Activated CD8-positive, alpha-beta memory T cell treated with anti-CD3 and anti-CD28 coated beads for 36 hours (primary cell): ENCODE results near the gene OTOP3. TPM values are rescaled to one million over a fixed set of nuclear protein-coding genes. Genes with fewer than 3 reads are reported as not detected.
"Not testable (repeated sequence)": the region's sequence is repeated elsewhere in the genome, so short reads cannot be mapped to it uniquely, and the experiment has no call there.

ENCODE experiments used
- CTCF ChIA-PET: fragments of 350-600 bp; sonication (Branson Sonifier 250); formaldehyde crosslinking; loops from one replicate; lab custom pipeline; 2021; ENCODE audit warnings: antibody characterized with exemption; lab: Charles Lee
- POLR2A ChIA-PET: fragments of 350-600 bp; sonication (Branson Sonifier 250); formaldehyde crosslinking; loops from one replicate; lab custom pipeline; 2021; ENCODE audit warnings: antibody characterized with exemption; lab: Charles Lee
- total RNA-seq, 2 experiments: library from RNA; stranded (reverse); gene quantifications; one replicate each; pipeline ENCODE4 v1.2.3, GENCODE V29; 2021

Gene OTOP3
- total RNA-seq, 2 experiments from 2014 or later: not detected

GRCh38 chr17:74911423-74911822, 24.3 kb upstream of the OTOP3 start:
- POLR2A ChIA-PET, CTCF ChIA-PET: not testable (repeated sequence)

DNA sequence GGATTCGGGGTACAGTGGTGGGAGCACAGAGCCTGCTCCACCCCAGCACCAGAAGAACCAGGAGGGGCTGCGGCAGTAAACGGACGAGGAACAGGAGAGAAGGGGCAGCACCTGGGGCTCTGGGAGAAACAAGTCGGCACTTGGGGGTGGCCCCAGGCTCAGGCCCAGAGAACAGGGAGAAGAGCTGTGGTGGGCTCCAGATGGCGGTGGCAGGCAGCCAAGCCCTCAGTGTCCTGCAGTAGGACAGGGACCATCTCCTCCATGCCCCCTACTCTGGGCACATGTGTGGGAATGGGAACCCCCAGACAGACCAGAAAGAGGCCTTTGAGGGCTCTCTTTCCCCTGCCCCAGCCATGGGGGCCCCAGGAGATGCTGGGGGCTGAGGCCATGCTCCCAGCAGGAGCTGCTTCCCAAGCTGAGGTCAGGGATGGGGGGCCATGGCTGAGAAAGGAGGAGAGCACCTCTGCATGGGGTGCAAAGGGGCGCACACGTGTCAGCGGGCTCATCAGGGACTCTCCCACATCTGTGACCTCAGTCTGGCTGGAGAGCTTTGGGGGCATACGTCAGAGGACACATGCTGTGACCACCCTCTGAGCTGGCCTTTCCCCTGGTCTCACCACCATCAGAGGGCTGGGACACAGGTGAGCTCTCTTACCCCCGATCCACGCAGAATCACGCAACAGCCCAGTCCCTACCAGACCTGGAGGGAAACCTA, 19.4 kb upstream of the OTOP3 start:
- CTCF ChIA-PET: interaction anchor here (1.2 kb wide), 1 partner anchor 18 kb away, joined by 3 read pairs; no protein-coding TSS in a partner anchor
- POLR2A ChIA-PET: no interaction called here

DNA sequence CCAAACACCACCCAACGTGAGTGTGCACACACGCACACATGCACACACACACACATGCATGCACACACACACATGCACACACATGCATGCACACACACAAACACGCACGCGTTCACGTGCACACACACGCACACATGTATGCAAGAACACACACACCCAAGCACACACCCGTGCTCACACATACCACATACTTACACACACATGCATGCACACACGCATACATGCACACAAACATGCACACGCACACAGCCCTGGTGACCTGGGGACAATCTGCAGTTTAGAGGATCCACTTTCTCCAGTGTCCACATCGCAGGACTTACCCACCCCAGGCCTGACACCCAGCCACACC, 18.9 kb upstream of the OTOP3 start:
- POLR2A ChIA-PET: no interaction called here
- CTCF ChIA-PET: interaction anchor here (1.2 kb wide), 1 partner anchor 17 kb away, joined by 3 read pairs; no protein-coding TSS in a partner anchor

- ChIA-PET CTCF (interaction anchor here (1.2 kb wide), 1 partner anchor 17 kb away, joined by 3 read pairs; no protein-coding TSS in a partner anchor), POLR2A (no interaction called here)
Measured at GRCh38 chr17:74917430-74917829, 18.3 kb upstream of the OTOP3 start.

DNA sequence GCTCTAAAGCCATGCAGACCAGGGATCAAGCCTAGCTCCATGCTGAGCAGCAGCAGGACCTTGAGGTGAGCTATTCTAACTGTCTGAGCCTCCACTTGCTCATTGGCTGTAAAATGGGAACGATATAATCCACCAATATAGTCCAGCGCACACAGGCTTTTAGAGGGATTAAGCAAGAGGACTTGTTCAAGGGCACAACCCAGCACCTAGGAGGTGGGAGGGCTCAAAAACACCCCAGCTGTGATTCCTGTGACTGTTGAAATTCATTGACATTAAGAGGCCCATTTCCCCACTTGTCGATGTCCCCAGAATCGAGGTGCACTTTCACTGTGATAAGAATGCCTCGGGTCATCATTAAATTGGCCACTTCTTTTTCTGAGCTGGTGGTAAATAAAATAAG, 16.8 kb upstream of the OTOP3 start:
- CTCF ChIA-PET: interaction anchor here (0.7 to 2.3 kb wide), 2 partner anchors 39 to 47 kb away, joined by 3 to 8 read pairs; no protein-coding TSS in a partner anchor
- POLR2A ChIA-PET: no interaction called here

- CTCF ChIA-PET: interaction anchor here (2.3 kb wide), 1 partner anchor 38 kb away, joined by 8 read pairs; no protein-coding TSS in a partner anchor
- POLR2A ChIA-PET: no interaction called here
Measured at GRCh38 chr17:74919440-74920305, 16.0 kb upstream of the OTOP3 start.

DNA sequence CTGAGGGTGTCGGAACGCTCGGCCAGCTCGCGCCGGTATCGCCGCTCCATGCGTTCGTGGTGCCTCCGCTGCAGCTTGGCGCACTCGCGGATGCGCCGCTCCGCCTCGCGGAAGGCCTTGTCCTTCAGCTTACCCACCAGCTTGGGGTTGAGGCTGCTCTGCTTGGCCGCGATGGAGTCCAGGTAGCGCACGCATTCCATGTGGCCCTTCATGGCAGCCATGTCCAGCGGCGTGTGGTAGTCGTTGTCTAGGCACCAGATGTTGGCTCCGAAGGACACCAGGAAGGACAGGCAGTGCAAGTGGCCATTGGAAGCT, 15.4 kb upstream of the OTOP3 start:
- ChIA-PET CTCF (interaction anchor here (0.5 to 2.3 kb wide), 2 partner anchors 37 to 981 kb away, joined by 4 to 8 read pairs; no protein-coding TSS in a partner anchor), POLR2A (no interaction called here)

DNA sequence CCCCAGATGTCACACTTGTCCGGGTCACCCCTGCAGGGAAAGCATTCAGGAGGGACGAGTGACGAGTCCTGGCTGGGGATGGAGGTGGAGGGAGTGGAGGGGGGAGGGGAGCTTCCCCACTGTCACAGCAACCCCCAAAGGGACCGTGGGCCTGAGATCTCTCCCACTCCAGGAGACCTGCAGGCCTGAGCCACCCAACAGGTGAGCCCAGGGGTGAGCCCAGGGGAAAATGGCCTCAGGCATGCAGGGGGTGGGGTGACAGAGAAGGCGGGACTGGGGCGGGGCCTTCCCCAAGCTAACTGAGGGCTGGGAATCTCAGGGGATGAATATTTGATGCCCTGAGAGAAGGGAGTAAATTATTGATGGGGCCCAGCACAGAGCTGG, 15.1 kb upstream of the OTOP3 start:
- CTCF ChIA-PET: interaction anchor here (0.5 to 5.5 kb wide), 3 partner anchors 37 to 980 kb away, joined by 4 to 49 read pairs (median 8); no protein-coding TSS in a partner anchor
- POLR2A ChIA-PET: no interaction called here

- POLR2A ChIA-PET: no interaction called here
- CTCF ChIA-PET: interaction anchor here (0.5 to 5.5 kb wide), 2 partner anchors 37 to 980 kb away, joined by 4 to 49 read pairs; no protein-coding TSS in a partner anchor
Measured at GRCh38 chr17:74921026-74921681, 14.5 kb upstream of the OTOP3 start.

GRCh38 chr17:74921769-74922168, 13.9 kb upstream of the OTOP3 start:
- CTCF ChIA-PET: interaction anchor here (5.5 kb wide), 1 partner anchor 36 kb away, joined by 49 read pairs; no protein-coding TSS in a partner anchor
- POLR2A ChIA-PET: no interaction called here

DNA sequence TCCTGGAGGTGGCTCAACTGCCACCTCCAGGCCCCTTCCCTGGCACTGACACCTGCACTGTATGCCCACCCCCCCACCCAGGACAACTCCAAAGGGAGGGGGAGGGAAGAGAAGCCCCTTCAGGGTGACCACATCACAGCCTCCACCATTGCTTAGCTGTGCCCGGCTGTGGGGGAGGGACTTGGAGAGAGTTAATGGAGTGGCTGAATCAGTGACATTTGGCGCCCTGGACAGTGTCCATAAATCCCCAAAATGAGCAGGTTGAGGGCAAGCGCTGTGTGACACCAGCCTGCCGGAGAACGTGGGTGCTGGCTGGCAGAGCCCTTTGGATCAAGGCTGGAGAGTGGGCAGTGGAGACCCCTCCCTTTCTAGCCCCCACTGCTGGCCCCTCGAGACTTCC, 13.5 kb upstream of the OTOP3 start:
- POLR2A ChIA-PET: no interaction called here
- CTCF ChIA-PET: interaction anchor here (0.6 to 5.5 kb wide), 3 partner anchors 15 to 39 kb away, joined by 3 to 49 read pairs (median 10); no protein-coding TSS in a partner anchor

DNA sequence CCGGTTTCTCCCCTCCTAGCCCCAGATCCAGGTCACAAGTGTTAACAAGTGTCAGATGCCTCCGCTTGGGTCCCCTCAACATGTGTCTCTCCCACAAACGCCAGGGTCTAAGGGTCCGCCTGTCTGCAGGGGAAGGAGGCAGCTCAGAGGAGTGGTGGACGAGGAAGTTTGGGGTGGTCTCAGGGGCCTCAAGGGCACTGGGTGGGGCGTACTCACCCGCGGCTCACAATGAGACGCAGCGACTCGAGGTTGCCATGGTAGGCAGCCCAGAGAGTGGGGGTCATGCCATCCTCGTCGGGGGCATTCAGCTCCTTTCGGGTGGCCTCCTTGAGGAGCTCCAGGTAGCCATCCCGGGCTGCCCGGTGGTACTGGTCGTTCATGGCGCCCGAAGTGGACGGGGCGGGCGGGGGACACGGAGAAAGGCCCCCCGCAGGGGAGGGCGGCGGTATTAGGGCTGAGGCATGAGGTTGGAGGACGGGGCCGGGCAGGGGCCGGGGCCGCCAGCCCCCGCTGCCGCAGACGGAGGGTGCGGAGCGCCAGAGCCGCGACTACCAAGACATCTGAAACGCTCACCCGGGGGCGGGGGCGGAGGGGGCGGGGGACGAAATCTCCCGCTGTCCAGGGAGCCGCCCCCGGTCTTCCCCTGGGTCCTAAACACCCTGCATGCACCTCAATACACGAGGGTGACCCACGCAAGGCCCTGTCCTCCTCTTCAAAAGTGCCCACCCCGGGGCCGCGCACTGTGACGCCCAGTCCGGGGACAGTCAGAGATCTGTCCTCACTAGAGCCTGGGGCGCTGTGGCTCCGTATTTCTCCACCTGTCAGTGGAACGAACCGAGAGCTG, 12.8 kb upstream of the OTOP3 start, which contains the start of gene USH1G:
Gene USH1G, minus strand, starts transcription at position 562 of the 844 bp plus-strand sequence. Its CDS starts 182 bp downstream, at position 380.
- POLR2A ChIA-PET: no interaction called here
- CTCF ChIA-PET: interaction anchor here (0.6 to 5.5 kb wide), 7 partner anchors 14 to 90 kb away, joined by 3 to 49 read pairs (median 4); partner anchors contain the start of gene MRPL58

GRCh38 chr17:74923538-74924249, 12.0 kb upstream of the OTOP3 start:
- POLR2A ChIA-PET: no interaction called here
- CTCF ChIA-PET: interaction anchor here (0.7 to 5.5 kb wide), 10 partner anchors 10 to 174 kb away, joined by 3 to 49 read pairs (median 4); partner anchors contain the start of genes FDXR and MRPL58

DNA sequence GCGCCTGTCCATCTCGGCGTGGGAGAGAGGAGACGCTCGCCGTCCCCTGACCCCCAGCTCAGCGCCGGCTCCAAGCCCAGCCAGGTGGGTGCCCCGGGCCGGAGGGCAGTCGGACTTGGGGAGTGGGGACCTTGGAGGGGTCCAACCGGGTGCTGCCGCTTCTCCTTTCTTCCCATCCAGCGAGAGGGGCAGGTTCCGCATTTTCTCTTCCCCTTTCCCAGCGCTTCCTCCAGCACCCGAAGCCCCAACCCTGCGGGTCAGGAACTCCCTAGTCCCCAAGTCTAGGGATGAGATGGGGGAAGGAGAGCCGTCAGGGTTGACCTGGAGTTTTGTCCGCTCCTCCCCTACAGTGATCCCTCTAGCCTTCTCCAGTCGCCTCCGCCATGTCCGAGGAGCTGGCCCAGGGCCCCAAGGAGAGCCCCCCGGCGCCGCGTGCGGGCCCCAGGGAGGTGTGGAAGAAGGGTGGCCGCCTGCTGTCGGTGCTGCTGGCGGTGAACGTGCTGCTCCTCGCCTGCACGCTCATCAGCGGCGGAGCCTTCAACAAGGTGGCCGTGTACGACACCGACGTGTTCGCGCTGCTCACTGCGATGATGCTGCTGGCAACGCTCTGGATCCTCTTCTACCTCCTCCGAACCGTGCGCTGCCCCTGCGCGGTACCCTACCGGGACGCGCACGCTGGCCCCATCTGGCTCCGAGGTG, 11.3 kb upstream of the OTOP3 start, which contains the start of gene OTOP2:
Gene OTOP2, plus strand, starts transcription at position 24 of the 699 bp plus-strand sequence. Its CDS starts 360 bp downstream, at position 384.
- CTCF ChIA-PET: interaction anchor here (0.7 to 5.5 kb wide), 10 partner anchors 11 to 175 kb away, joined by 3 to 49 read pairs (median 4); partner anchors contain the start of genes FDXR and MRPL58

GRCh38 chr17:74925242-74925641, 10.5 kb upstream of the OTOP3 start:
- POLR2A ChIA-PET: no interaction called here
- CTCF ChIA-PET: interaction anchor here (3.0 to 5.5 kb wide), 3 partner anchors 12 to 36 kb away, joined by 10 to 49 read pairs (median 28); no protein-coding TSS in a partner anchor

More for the DNA sequence above, 11.3 kb upstream of the OTOP3 start, which contains the start of gene OTOP2:
- POLR2A ChIA-PET: no interaction called here

DNA sequence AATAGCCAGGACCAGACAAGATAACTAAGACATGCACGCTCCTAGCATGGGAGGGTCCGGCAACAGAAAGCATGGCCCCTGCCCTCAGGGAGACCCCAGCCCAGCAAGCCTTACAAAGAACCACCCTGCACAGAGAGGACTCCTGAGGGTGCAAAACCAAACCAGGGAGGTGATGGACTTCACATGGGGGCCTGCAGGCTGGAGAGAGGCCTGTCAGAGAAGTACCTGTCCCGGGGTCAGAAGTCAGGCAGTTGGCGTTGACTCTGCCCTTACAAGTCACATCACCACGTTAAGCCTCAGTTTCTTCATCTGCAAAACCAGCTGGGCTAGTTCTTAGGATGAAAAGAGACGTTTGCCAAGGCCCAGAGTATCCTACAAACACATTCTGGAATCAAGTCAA, 6.9 kb upstream of the OTOP3 start:
- ChIA-PET CTCF (interaction anchor here (1.2 kb wide), 2 partner anchors 29 to 203 kb away, joined by 3 read pairs; partner anchors contain the start of gene NT5C), POLR2A (no interaction called here)
